Measurements from ENCODE around the gene KIAA1217. TPM values are rescaled to one million over a fixed set of nuclear protein-coding genes. Genes with fewer than 3 reads are reported as not detected.

Gene KIAA1217
- total and polyA plus RNA-seq, 12 donors = 6.9 to 49.5 (median 38.4) TPM

- Histone ChIP-seq H3K4me1 (peaks cover 3 to 47% (median 32%) of the 10 kb centered on the region in 9 donors), H3K27ac (peak overlapping the region in 7 of 10 donors; percentile 60 to 90 (median 78)), H3K27me3 (no peaks in the 10 kb centered on the region), H3K36me3 (peaks cover 0 to 32% (median 0%) of the 10 kb centered on the region in 9 donors), H3K9me3 (no peaks in the 10 kb centered on the region), H3K4me3 (no peak overlapping the region)
- no peak for ATAC-seq
- intact Hi-C loops (cut with DNase I) = loop anchor here in 1 of 10 donors (10.0 kb wide), 1 partner anchor 122 kb away; no protein-coding TSS in a partner anchor
- TF ChIP-seq CTCF (IDR thresholded peaks at IDR 0.05) = no peak
- no peak for DNase-seq
- WGBS, 2 donors = 50 to 74% methylated on average over 3 of the region's 3 CpGs
Observed at GRCh38 chr10:24382596-24382978, 173.6 kb downstream of the KIAA1217 start.

GRCh38 chr10:24382979-24383663 is 174.2 kb downstream of the KIAA1217 start:
- intact Hi-C loops (cut with DNase I) = loop anchor here in 1 of 10 donors (10.0 kb wide), 1 partner anchor 122 kb away; no protein-coding TSS in a partner anchor
- Histone ChIP-seq H3K4me1 (peaks cover 3 to 47% (median 32%) of the 10 kb centered on the region in 9 donors), H3K27ac (peak overlapping the region in 9 of 10 donors; percentile 60 to 90 (median 71)), H3K9me3 (no peaks in the 10 kb centered on the region), H3K4me3 (no peak overlapping the region), H3K27me3 (no peaks in the 10 kb centered on the region), H3K36me3 (peaks cover 0 to 32% (median 0%) of the 10 kb centered on the region in 9 donors)
- peak in 7 of 8 donors; percentile 13 to 63 (median 36) for ATAC-seq
- WGBS, 2 donors = 63 to 65% methylated on average over 12 of the region's 12 CpGs
- TF ChIP-seq CTCF (IDR thresholded peaks at IDR 0.05) = no peak
- DNase-seq = peak in 1 of 2 donors; percentile 20

GRCh38 chr10:24383681-24384106 is 174.8 kb downstream of the KIAA1217 start:
- Histone ChIP-seq H3K4me3 (no peak overlapping the region), H3K9me3 (no peaks in the 10 kb centered on the region), H3K36me3 (peaks cover 0 to 32% (median 0%) of the 10 kb centered on the region in 9 donors), H3K4me1 (peaks cover 3 to 47% (median 32%) of the 10 kb centered on the region in 9 donors), H3K27me3 (no peaks in the 10 kb centered on the region), H3K27ac (peak overlapping the region; percentile 7 to 90 (median 74))
- TF ChIP-seq CTCF (IDR thresholded peaks at IDR 0.05) = peak; percentile 22 to 73 (median 57)
- ATAC-seq (peak; percentile 88 to 97 (median 93)), DNase-seq (peak; percentile 79 to 92)
- WGBS, 2 donors = 28 to 39% methylated on average over 10 of the region's 10 CpGs
- intact Hi-C loops (cut with DNase I) = loop anchor here in 1 of 10 donors (10.0 kb wide), 1 partner anchor 121 kb away; no protein-coding TSS in a partner anchor

- H3K4me1 ChIP-seq = peaks cover 3 to 47% (median 32%) of the 10 kb centered on the region in 9 donors
- ATAC-seq = no peak
- DNase-seq = no peak
- no peaks in the 10 kb centered on the region for H3K9me3 ChIP-seq
- H3K4me3 ChIP-seq = no peak overlapping the region
- TF ChIP-seq CTCF (IDR thresholded peaks at IDR 0.05) = no peak
- intact Hi-C loops (cut with DNase I) = loop anchor here in 1 of 10 donors (10.0 kb wide), 1 partner anchor 120 kb away; no protein-coding TSS in a partner anchor
- peaks cover 0 to 32% (median 0%) of the 10 kb centered on the region in 9 donors for H3K36me3 ChIP-seq
- H3K27me3 ChIP-seq = no peaks in the 10 kb centered on the region
- WGBS, 2 donors = 52 to 54% methylated on average over 5 of the region's 5 CpGs
- H3K27ac ChIP-seq = peak overlapping the region in 5 of 10 donors; percentile 77 to 90 (median 80)
Observed at GRCh38 chr10:24384954-24385353, 176.0 kb downstream of the KIAA1217 start.

Measured in heart right ventricle (tissue), 16 donors.